CD4-positive, alpha-beta T cell treated with Interleukin-4 for 1 hour (primary cell): ENCODE measurements around the gene ABO.
"Not testable (repeated sequence)": the region's sequence is repeated elsewhere in the genome, so short reads cannot be mapped to it uniquely, and the experiment has no call there.

Experiments
- DNase-seq, 2 donors: peaks; one replicate each; pipeline ENCODE4 v3.0.0-alpha.2; 2020 to 2022

Gene ABO

GRCh38 chr9:133275105-133276000 lies at the start of gene ABO:
TSS of gene ABO (minus strand) at chr9:133275201.
- DNase-seq = no peak

- DNase-seq = no peak
Measured at GRCh38 chr9:133323991-133324703, 49.1 kb upstream of the ABO start.

DNA sequence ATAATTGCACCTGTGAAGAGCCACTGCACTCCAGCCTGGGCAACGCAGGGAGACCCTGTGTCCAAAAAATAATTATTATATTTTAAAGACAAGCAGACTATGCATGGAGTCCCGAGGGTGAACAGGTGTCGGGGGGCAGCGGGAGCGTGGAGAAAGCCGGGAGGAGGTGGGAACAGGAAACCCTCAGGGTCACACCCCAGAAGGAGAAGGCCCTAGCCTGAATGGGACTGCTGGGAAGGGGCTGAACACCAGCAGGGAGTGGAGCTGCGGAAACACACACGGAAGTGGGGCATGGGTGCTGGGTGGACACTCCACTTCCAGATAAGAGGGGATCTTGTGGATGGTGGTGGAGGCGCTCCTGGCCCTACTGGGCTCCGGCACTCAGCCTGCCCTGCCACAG lies 48.2 kb upstream of the ABO start:
- DNase-seq = no peak

- DNase-seq = no peak
Measured at GRCh38 chr9:133322701-133323100, 47.7 kb upstream of the ABO start.

DNA sequence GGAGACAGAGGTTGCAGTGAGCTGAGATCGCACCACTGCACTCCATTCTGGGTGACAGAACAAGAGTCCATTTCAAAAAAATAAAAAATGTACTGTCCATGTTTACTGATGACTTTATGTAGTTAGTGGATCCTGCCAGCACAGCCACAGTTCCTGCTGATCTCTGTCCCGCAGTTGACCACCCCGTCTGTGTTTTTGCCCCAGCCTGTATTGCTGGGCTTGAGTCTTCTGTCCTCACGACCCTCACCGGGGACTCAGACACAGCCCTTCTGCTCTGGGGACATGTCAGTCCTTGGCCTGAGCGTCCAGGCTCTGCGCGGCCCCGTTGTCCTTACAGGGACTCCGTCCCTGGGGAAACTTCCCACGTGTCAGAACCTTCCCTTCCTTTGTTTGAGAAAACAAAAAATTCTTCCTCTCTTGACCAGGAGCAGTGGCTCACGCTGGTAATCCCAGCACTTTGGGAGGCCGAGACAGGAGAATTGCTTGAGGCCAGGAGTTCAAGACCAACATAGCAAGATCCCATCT lies 46.5 kb upstream of the ABO start:
- DNase-seq = no peak

- DNase-seq = no peak
Measured at GRCh38 chr9:133320421-133320881, 45.5 kb upstream of the ABO start.

DNA sequence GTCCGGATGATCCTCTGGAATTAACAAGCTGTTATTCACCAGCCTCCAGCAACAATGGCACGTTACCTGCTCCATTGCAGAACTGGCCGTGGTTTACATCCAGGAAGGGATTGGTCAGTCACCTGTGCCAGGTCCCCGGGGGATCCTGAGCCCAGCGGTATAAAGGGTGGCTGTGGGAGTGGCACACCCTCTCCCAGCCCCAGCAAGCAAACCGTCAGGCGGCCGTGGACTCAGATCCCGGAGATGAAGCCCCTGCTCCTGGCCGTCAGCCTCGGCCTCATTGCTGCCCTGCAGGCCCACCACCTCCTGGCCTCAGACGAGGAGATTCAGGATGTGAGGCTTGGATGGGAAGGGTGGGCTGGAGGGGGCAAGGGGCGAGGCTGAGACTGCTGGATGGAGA lies 42.5 kb upstream of the ABO start:
- DNase-seq = not testable (repeated sequence)

DNA sequence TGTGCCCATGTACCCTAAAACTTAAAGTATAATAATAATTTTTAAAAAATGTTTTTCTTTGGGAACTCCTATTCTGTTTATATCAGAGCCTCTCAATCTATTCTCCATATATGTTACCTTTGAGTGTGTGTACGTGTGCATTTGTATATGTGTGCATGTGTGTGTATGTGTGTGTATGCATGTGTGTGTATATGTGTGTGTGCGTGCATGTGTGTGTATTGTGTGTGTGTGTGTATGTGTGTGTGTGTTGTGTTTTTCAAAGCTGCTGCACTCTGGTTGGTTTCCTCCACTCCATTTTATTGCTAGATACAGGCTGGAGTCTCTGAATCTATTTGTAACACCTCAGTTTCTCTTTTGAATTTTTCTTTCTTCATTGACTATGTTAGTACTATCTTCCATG lies 41.0 kb upstream of the ABO start:
- DNase-seq = no peak

DNA sequence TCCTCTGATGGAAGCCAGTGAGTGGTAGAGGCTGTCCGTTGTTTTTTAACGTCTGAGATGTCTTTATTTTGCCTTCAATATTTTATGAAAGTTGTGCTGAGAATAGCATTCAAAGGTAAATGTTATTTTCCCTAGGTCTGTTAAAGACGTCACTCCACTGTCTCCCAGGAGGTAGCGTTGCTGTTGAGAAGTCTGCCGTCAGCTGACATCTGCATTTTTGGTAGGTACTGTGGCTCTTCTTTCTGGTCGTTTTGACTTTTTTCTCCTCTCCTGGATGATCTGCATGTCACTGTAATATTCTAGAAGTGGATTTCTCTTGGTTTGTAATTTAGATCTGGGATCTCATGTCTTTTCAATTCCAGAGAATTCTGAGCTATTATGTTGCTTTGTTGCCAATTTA lies 34.6 kb upstream of the ABO start:
- no peak for DNase-seq

DNA sequence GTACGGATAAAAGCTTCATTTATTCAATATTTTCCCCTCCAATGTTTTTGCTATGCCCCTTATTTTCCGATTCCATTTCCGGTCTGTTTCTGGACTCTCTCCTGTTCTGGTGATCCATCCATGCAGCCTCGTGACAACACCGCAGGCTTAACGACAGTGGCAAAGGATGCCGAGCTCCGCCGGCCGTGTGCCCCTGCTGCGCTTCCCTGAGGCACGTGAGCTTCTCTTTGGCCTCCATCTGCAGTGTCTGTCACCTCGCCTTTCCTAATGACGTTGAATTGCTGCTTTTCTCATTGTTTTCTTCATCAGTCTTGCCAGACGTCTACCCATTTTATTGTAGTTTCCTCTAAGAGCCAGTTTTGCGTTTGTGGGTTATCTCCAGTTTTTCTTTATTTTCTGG lies 32.3 kb upstream of the ABO start:
- no peak for DNase-seq

GRCh38 chr9:133306242-133307204 lies 31.5 kb upstream of the ABO start:
- no peak for DNase-seq

- DNase-seq = no peak
Measured at GRCh38 chr9:133305731-133306130, 30.7 kb upstream of the ABO start.

DNA sequence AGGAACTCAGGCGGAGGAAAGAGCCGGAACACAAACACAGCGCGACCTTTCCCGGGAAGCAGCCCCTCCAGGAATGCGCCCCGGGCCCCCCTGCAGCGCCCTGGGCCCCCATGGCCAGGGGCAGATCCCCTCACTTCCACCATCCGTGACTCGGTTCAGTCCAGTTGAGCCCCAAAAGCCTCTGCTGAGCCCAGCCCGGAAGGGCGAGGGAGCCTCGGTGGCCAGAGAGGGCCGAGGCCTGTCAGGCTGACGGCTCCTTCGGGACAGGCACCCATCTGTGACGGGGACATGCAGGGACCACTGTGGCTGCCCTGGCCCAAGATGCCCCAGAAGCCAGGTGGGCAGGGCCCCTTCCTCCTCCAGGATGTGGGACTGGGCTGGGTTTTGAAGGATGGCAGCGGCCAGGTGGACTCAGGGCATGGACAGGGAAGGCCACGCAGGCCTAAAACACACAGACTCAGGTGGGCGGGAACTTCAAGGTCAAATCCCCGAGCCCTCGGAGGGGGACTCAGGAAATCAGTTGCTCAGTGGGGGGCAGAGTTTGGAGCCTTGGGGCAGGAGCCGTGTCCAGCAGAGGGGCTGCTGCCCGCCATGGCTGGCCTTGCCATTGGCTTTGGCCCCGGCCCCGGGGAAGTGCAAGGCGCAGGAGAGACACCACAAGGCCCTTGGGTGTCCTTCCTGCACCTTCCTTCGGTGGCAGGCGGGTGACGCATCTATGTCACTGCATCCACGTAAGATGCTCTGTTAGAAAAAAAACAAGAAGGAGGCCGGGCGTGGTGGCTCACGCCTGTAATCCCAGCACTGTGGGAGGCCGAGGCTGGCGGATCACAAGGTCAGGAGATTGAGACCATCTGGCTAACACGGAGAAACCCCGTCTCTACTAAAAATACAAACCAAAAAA lies 29.7 kb upstream of the ABO start:
- DNase-seq = no peak

- no peak for DNase-seq
Measured at GRCh38 chr9:133304158-133304470, 29.1 kb upstream of the ABO start.

DNA sequence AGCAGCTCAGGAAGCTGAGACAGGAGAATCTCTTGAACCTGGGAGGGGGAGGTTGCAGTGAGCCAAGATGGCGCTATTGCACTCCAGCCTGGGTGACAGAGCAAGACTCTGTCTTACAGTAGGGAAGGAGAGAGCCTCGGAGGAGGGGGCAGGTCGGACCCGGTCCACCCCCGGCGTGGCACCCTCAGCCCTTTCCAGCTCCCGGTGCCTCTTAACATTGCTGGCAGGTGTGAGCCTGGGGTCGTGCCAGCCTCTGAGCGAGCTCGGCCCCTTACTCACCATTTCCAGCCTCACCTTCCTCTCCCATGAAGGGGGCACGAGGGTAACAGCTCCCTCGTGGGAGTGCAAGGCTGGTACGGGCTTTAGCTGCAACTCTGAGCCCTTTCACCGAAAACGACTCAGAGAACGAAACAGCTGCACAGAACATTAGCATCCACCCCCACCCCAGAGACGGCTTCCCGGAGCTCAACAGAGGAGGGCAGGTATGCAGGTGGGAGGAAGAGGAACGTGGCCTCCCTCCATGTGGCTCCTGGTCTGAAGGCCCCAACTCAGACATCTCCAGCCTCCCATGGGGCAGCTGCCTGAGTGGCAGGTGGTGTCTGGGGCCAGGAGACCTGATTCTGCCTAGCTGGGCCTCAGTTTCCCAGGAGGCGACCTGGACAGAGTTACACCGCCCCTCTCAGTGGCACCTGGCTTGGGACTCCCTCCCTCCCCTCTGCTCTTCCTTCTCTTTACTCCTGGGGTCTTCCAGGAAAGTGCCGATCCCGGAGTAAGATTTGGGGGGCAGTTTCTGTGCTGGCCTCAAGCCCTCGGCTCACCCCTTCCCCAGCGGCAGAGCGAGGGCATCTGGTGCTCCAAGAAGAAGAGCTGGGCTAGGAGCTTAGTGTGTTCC lies 28.5 kb upstream of the ABO start:
- no peak for DNase-seq

GRCh38 chr9:133301253-133302230 lies 26.5 kb upstream of the ABO start:
- DNase-seq = no peak

- DNase-seq = not testable (repeated sequence)
Measured at GRCh38 chr9:133299996-133300395, 25.0 kb upstream of the ABO start.

DNA sequence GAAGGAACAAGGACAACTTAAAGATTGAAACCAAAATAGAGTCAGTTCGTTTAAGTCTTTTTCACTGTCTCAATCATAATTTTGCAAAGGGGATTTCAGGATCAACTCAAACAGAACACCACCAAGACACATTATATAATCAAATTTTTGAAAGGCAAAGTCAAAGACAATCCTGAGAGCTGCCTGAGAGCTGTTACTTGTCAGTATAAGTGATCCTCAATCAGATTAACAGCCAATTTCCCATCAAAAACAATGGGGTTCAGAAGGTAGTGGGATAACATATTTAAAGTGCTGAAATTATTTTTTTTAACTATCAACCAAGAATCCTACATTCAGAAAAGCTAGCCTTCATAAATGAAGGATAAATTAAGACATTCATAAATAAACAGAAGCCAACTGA lies 19.3 kb upstream of the ABO start:
- no peak for DNase-seq

DNA sequence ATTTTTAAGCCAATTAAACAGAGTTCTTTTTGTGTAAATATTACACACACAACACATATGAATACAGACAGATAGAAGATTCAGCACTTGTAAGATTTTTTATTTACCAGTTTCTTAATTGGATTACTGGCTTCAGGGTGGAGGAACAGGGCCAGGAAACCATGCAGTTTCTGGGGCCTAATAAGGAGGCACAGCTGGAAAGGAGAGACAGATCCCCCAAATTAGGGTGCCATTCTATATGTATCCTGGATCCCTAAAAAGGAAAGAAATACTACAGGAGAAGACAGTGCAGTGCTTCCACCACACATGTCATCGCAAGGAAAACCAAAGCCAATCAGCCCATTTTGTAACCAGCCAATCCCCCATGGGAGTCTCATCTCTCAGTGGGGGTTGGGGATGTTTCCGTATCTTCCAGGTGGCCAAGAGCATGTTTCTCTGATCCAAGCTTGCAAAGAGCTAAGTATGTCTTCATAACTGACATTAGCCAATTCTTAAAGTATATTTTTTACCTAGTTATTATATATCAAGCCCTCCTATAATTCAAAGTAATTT lies 15.8 kb upstream of the ABO start:
- DNase-seq = no peak
